NK-92 (cell line): Measurements from ENCODE around the gene BRS3.
A peak's percentile ranks its signal among the peaks of the same experiment; 100 is the strongest.

Experiments used
- DNase-seq: peaks from one replicate; lab custom pipeline; 2025; ENCODE audit not compliant: unreplicated experiment; lab: John Stamatoyannopoulos, UW

BRS3 gene

GRCh38 chrX:136493011-136493410 is 5.3 kb downstream of the BRS3 start:
- no peak for DNase-seq

DNA sequence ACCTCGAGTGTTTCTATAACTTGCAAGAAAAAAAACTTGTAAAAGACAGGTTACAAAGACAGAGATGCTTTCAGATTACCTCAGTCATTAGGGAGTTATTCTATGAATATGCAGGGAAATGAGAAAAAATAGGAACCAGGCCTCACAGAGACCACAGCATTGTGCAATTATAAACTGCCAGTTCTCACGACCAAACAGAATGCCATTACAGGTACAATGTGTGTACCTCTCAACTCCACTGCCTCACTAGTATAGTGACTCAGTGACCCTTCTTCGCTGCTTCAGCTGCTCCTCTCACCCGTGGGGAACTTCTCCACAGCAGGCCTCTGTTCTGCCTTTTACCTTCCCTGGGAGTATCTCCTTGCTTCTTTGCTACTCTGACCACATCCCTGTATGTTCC is 7.3 kb downstream of the BRS3 start:
- no peak for DNase-seq

DNA sequence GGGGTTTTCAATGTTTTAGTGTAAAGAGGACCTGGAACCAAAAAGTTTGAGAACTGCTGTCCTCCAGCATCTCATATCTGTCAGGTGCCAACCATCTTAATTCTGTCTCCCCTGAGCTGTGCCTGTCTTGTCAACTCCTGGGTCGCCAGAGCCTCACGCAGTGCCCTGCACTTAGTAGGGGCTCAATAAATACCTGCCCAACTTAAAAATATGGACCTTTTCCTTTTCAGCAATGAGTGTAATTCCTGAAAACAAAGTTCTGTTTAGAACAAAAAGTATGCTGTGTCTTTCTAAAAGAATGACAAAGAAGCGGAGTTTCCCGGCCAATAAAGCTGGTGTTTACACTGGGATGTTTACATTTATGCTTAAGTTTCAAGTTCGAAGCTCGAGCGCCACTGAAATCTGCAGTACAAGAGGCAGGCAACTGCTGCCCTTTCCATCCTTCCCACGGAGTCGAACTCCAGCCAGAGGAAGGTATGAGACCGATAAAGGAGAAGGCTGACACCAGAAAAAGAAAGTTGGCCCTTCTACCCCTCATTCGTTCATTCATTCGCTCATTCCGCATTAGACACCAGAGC is 8.5 kb downstream of the BRS3 start:
- no peak for DNase-seq

GRCh38 chrX:136496764-136497555 is 9.2 kb downstream of the BRS3 start:
- peak; percentile 18 for DNase-seq

DNA sequence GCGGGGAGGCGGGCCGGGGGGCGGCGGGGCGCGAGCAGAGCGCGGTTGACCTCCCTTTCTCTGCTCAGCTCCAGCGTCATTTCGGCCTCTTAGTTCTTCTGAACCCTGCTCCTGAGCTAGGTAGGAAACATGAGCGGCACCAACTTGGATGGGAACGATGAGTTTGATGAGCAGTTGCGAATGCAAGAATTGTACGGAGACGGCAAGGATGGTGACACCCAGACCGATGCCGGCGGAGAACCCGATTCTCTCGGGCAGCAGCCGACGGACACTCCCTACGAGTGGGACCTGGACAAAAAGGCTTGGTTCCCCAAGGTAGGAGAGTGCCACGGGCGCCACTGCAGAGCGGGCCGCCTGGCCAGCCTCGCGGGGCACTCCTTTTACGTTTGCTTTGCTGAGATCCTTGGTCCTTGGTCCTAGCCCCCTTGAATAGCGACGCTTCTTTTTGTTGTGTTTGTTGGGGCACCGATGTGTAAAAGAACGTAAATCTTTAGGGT is 9.9 kb downstream of the BRS3 start, which contains the start of gene HTATSF1:
Gene HTATSF1, plus strand, starts transcription at position 37 of the 497 bp plus-strand sequence. Its CDS starts 93 bp downstream, at position 130.
- no peak for DNase-seq

GRCh38 chrX:136519069-136519468 is 31.3 kb downstream of the BRS3 start:
- no peak for DNase-seq

GRCh38 chrX:136523770-136524169 is 36.0 kb downstream of the BRS3 start:
- DNase-seq = no peak

GRCh38 chrX:136525738-136526606 is 38.2 kb downstream of the BRS3 start:
- no peak for DNase-seq

DNA sequence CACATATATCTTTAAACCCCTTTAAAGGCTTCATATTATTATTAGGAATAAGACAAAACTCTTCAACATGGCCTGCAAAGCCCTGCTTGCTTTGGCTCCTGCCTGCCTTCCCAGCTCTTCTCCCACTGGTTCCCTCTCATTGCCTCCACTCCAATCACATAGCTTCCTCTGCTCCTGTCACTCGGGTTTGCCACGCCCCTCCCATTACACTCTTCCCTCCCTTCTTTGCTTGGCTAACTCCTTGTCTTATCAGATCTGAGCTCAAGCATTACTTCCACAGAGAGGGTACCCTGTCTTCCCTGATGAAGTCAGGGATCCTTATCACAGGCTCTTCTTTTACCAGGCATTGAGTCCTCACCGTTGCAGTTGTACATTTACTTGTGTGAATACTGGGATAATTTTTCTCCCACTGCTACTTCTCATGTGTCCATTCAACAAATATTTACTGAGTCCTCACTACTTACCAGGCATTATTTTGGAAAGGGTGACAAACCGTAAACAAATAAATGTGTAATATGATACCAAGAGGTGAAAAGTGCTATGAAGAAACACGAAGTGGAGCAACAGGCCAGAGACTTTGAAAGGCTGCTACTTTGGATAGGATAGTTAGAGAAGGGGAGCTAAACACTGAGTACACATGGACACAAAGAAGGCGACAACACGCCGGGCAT is 41.0 kb downstream of the BRS3 start:
- DNase-seq = no peak

- DNase-seq = no peak
Observed at GRCh38 chrX:136529795-136530194, 42.0 kb downstream of the BRS3 start.

DNA sequence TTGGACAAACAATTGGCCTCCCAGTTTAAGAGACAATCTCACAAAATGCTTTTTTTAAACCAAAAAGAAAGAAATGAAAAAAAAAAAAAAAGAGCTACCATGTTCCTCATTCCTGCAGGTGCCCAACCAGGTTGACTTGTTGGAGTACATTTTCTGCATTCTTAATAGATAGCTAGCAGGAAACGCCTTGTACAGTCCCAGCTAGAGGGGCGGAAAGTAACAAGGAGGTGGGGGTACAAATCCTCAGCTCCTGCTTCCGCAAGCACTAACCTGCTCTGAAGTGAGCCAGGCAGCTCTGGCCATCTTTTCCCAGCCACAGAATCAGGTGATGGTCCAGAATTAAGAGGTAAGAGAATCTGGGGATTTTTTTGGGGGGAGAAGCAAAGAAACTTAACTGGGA is 44.2 kb downstream of the BRS3 start, which contains the start of gene VGLL1:
Gene VGLL1, plus strand, starts transcription at position 265 of the 400 bp plus-strand sequence. CDS start 3,806 bp downstream, outside the sequence.
- no peak for DNase-seq

DNA sequence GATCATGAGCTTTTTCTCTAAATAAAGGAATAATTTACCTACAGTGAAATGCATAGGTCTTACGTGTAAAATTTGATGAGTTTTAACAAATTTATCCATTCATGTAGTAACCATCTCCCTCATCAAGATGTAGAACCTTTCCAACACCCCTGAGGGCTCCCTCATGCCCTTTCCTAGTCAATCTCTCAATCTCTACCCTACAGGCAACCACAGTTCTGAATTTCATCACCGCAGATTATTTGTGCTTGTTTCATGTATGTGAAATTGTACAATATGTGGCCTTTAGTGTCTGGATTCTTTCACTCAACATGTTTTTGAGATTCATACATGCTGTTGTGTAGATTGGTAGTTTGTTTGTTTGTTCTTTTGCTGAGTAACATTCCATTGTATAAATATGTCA is 46.4 kb downstream of the BRS3 start:
- no peak for DNase-seq

- no peak for DNase-seq
Observed at GRCh38 chrX:136538811-136539210, 51.1 kb downstream of the BRS3 start.

DNA sequence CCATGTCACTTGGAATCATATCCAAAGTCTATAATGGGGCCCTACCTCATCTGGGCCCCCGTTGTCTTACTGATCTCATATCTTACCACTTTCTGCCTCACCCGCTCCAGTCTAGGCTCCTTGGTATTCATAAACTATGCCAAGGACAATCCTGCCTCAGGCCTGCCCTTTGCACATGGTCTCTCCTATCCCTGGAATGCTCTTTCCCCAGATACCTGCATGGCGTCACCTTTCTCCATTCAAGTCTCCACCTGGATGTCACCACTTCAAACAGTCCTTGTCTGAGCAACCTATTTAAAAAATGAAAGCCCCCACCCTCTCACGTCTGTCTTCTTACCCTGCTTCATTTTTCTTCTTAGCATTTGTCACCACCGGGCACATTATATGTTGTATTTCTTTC is 52.5 kb downstream of the BRS3 start:
- no peak for DNase-seq

DNA sequence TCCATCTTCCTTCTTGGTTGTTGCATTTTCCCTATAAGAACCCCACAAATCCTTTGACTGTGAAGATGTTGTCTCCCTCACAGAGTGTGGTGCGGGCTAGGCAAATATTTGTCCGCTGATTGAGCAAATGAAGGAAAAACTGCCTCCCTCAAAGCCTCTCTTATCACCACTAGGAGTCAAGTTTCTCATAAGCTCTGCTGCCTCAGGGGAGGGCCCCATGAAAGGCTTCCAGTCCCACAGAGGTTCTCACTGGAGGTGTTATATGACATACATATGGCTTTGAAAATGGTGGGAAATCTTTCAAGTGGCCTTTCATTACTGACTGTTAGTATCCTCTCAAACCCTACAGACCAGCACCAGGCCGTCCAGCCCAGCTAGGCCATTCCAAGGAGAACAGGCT is 53.5 kb downstream of the BRS3 start:
- no peak for DNase-seq

DNA sequence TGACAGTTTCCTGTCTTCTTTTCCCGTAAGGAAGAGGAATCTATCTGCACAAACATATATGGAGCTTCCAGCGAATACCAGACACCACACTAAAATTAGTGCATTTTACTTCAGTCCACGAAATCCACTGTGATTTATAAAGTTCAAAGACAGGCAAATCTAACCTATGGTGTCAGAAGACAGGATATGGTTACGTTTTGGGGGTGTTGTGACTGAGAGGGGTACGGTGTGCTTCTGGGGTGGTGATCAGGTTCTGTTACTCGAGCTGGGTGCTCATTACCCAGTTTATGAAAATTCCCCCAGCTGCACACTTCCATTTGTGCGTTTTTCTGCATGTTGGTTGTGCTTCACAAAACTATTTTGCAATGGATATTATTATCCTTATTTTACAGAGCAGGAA is 54.5 kb downstream of the BRS3 start:
- DNase-seq = no peak
